K562 (cell line): ENCODE data around the gene POLR2L. TPM values are rescaled to one million over a fixed set of nuclear protein-coding genes. Genes with fewer than 3 reads are reported as not detected.

Experiments
- BRF2 ChIP-seq: IDR thresholded peaks from 3 replicates; pipeline ENCODE4 v1.6.1; 2011; ENCODE audit warnings: borderline replicate concordance, mild to moderate bottlenecking; ENCODE audit not compliant: insufficient read length, insufficient read depth
- ETS1 ChIP-seq: conservative IDR thresholded peaks from 2 replicates; pipeline ENCODE4 v1.6.1; 2011; ENCODE audit warnings: low read depth, mild to moderate bottlenecking, low read length; ENCODE audit not compliant: control insufficient read depth
- GTF2A2 ChIP-seq: IDR thresholded peaks from 2 replicates; pipeline ENCODE4 v1.6.1; 2016; ENCODE audit warnings: mild to moderate bottlenecking, missing genetic modification characterization, missing compliant biosample characterization
- ILK ChIP-seq: fragments of 450-650 bp; IDR thresholded peaks from 2 replicates; pipeline ENCODE4 v1.6.1; 2016; ENCODE audit warnings: missing genetic modification characterization, low read depth, mild to moderate bottlenecking, missing compliant biosample characterization, moderate library complexity, borderline replicate concordance
- KLF1 ChIP-seq: fragments of 450-650 bp; IDR thresholded peaks from 2 replicates; pipeline ENCODE4 v1.6.1; 2016; ENCODE audit warnings: missing genetic modification characterization, missing compliant biosample characterization
- MLLT1 ChIP-seq, 2 experiments: fragments of 450-650 bp; IDR thresholded peaks; 2 replicates each; pipeline ENCODE4 v1.6.1; 2016
- MTA3 ChIP-seq: fragments of 450-650 bp; formaldehyde crosslinking; IDR thresholded peaks from 2 replicates; pipeline ENCODE4 v1.6.1; 2017; ENCODE audit warnings: mild to moderate bottlenecking, borderline replicate concordance
- NCOR1 ChIP-seq: fragments of 450-650 bp; IDR thresholded peaks from 2 replicates; pipeline ENCODE4 v1.6.1; 2016; ENCODE audit warnings: mild to moderate bottlenecking, moderate library complexity
- SMAD3 ChIP-seq: fragments of 450-650 bp; formaldehyde crosslinking; conservative IDR thresholded peaks from 2 replicates; pipeline ENCODE4 v1.4.0; 2020; ENCODE audit warnings: mild to moderate bottlenecking
- SMARCA4 ChIP-seq: fragments of 450-650 bp; IDR thresholded peaks from 2 replicates; pipeline ENCODE4 v1.6.1; 2016
- STAT5A ChIP-seq: IDR thresholded peaks from 2 replicates; pipeline ENCODE4 v1.6.1; 2012; ENCODE audit warnings: low read length, inconsistent platforms, borderline replicate concordance
- TCF7L2 ChIP-seq: fragments of 150-350 bp; IDR thresholded peaks from 2 replicates; pipeline ENCODE4 v1.6.1; 2016; ENCODE audit warnings: low read depth, mild to moderate bottlenecking, low read length, moderate library complexity
- TCFL5 ChIP-seq: fragments of 250-450 bp; sonication (Bioruptor Pico); conservative IDR thresholded peaks from 2 replicates; pipeline ENCODE4 v1.6.1; 2021; ENCODE audit warnings: mild to moderate bottlenecking, moderate library complexity, matching md5 sums
- ZFP1 ChIP-seq: fragments of 450-650 bp; formaldehyde crosslinking; IDR thresholded peaks from 2 replicates; pipeline ENCODE4 v1.4.0; 2020; ENCODE audit warnings: mild to moderate bottlenecking, mixed read lengths
- ZFP91 ChIP-seq: sonication (generic); formaldehyde crosslinking; IDR thresholded peaks from 2 replicates; pipeline ENCODE4 v1.8.0; 2022; ENCODE audit warnings: mild to moderate bottlenecking, missing genetic modification reagents
- ZNF184 ChIP-seq: sonication (generic); formaldehyde crosslinking; IDR thresholded peaks from 2 replicates; pipeline ENCODE4 v1.5.0; 2020; ENCODE audit warnings: missing genetic modification reagents
- ZNF274 ChIP-seq: IDR thresholded peaks from 2 replicates; pipeline ENCODE4 v1.6.1; 2011; ENCODE audit warnings: low read depth, mild to moderate bottlenecking, low read length, moderate library complexity, borderline replicate concordance
- ZNF3 ChIP-seq: fragments of 250-450 bp; sonication (Bioruptor Pico); IDR thresholded peaks from 2 replicates; pipeline ENCODE4 v1.5.0; 2021; ENCODE audit warnings: mild to moderate bottlenecking, moderate library complexity
- ZNF592 ChIP-seq: fragments of 450-650 bp; IDR thresholded peaks from 2 replicates; pipeline ENCODE4 v1.6.1; 2017; ENCODE audit warnings: antibody characterized with exemption, mild to moderate bottlenecking
- polyA plus RNA-seq, 8 experiments: library from polyadenylated mRNA; depleted of rRNA in 4 of 8; stranded (reverse) in 5 of 8; unstranded in 3 of 8; fragments of >200 nt; fragmentation: Nextera tagmentation in 2 of 8; fragmentation: Illumina TruSeq in 1 of 8; extraction: Ambion mirVana in 2 of 8; extraction: Trizol in 1 of 8; gene quantifications; 2 replicates each; pipeline versions ENCODE4 v1.2.1 to v1.2.3, GENCODE V29; 2011 to 2014; ENCODE audit warnings: inconsistent platforms in 1 of 8, missing spikeins in 1 of 8
- total RNA-seq, 7 experiments: library from RNA; depleted of rRNA in 6 of 7; stranded (reverse); fragments of >200 nt in 6 of 7; fragmentation: Illumina TruSeq in 2 of 7; extraction: Trizol in 2 of 7; gene quantifications; 2 replicates each; pipeline versions ENCODE4 v1.2.1 to v1.2.3, GENCODE V29; 2011 to 2021; ENCODE audit warnings: low replicate concordance in 1 of 7

Gene POLR2L
- total and polyA plus RNA-seq, 9 of the 15 experiments (the other 6 are each of a cell fraction or from before 2014, with no cell fraction given) = 38.3 to 688 (median 108) TPM

- TF ChIP-seq ZFP91 (CRISPR knock-in tag) (no peak), ILK (no peak), ZNF274 (no peak), SMAD3 (CRISPR knock-in tag) (no peak), KLF1 (tag) (no peak; the same call in 1 of the 2 replicates), TCFL5 (CRISPR knock-in tag) (no peak), GTF2A2 (no peak), TCF7L2 (no peak), MTA3 (no peak; the same call in 1 of the 2 replicates), STAT5A (no peak), ETS1 (no peak; the same call in 1 of the 2 replicates), ZNF184 (CRISPR knock-in tag) (no peak), MLLT1 (IDR thresholded peaks at IDR 0.05) (no peak), BRF2 (no peak), ZNF3 (no peak), ZNF592 (peak; percentile 46; the same call in 1 of the 2 replicates), SMARCA4 (no peak), NCOR1 (peak; percentile 31), ZFP1 (CRISPR knock-in tag) (no peak)
These were observed 15.0 kb downstream of the POLR2L start (continued) for GRCh38 chr11:827146-827896.
